Transverse colon (tissue), 3 donors: ENCODE data around the gene NRCAM.

Source experiments
- CTCF ChIP-seq, 5 experiments: fragments of 200-600 bp in 3 of 5; fragments of 450-650 bp in 2 of 5; sonication (generic) in 3 of 5; IDR thresholded peaks; 1 replicate in 2 of 5; 2 replicates in 3 of 5; pipeline ENCODE4 v1.5.1; 2016 to 2017; ENCODE audit warnings: antibody characterized with exemption in 5 of 5, inconsistent platforms in 3 of 5, mild to moderate bottlenecking in 2 of 5, moderate library complexity in 1 of 5
- EP300 ChIP-seq: sonication (generic); formaldehyde crosslinking; IDR thresholded peaks from one replicate; pipeline ENCODE4 v1.6.1; 2017; ENCODE audit warnings: antibody characterized with exemption, low read depth

- no peak for TF ChIP-seq CTCF (IDR thresholded peaks at IDR 0.05)
- no peak for TF ChIP-seq EP300
Measured at GRCh38 chr7:108165723-108166122, 290.5 kb downstream of the NRCAM start.
